ENCODE data around the gene PLCL2. TPM values are rescaled to one million over a fixed set of nuclear protein-coding genes. Genes with fewer than 3 reads are reported as not detected.

Gene PLCL2
- total and polyA plus RNA-seq, 9 donors, result 8.5 to 25.2 (median 11.4) TPM

GRCh38 chr3:16912400-16913263 is 27.9 kb downstream of the PLCL2 start:
- Histone ChIP-seq H3K4me1 (ENCODE audit: control insufficient read depth, insufficient read depth, low read length) (peaks cover 2% of the 10 kb centered on the region), H3K27me3 (ENCODE audit: control insufficient read depth, insufficient read depth, low read length) (no peaks in the 10 kb centered on the region), H3K9me3 (replicated peaks; ENCODE audit: control insufficient read depth, low read depth, low read length) (no peaks in the 10 kb centered on the region), H3K27ac (ENCODE audit: low read length) (no peak overlapping the region), H3K36me3 (ENCODE audit: control insufficient read depth, insufficient read depth, low read length) (no peaks in the 10 kb centered on the region), H3K4me3 (ENCODE audit: low read length) (no peak overlapping the region)
- no peak for DNase-seq
- WGBS (ENCODE audit: insufficient coverage), result 100% methylated on average over 2 of the region's 3 CpGs

- Histone ChIP-seq H3K9me3 (replicated peaks; ENCODE audit: control insufficient read depth, low read depth, low read length) (no peaks in the 10 kb centered on the region), H3K4me1 (ENCODE audit: control insufficient read depth, insufficient read depth, low read length) (peaks cover 2% of the 10 kb centered on the region), H3K27ac (ENCODE audit: low read length) (no peak overlapping the region), H3K36me3 (ENCODE audit: control insufficient read depth, insufficient read depth, low read length) (no peaks in the 10 kb centered on the region), H3K4me3 (ENCODE audit: low read length) (no peak overlapping the region), H3K27me3 (ENCODE audit: control insufficient read depth, insufficient read depth, low read length) (no peaks in the 10 kb centered on the region)
- no CpG with 5 or more reads among the region's 2 CpGs for WGBS (ENCODE audit: insufficient coverage)
- DNase-seq, result no peak
Measured at GRCh38 chr3:16913264-16913580, 28.5 kb downstream of the PLCL2 start.

- Histone ChIP-seq H3K4me1 (ENCODE audit: control insufficient read depth, insufficient read depth, low read length) (no peaks in the 10 kb centered on the region), H3K36me3 (ENCODE audit: control insufficient read depth, insufficient read depth, low read length) (no peaks in the 10 kb centered on the region), H3K4me3 (ENCODE audit: low read length) (no peak overlapping the region), H3K27me3 (ENCODE audit: control insufficient read depth, insufficient read depth, low read length) (no peaks in the 10 kb centered on the region), H3K9me3 (replicated peaks; ENCODE audit: control insufficient read depth, low read depth, low read length) (no peaks in the 10 kb centered on the region), H3K27ac (ENCODE audit: low read length) (no peak overlapping the region)
- WGBS (ENCODE audit: insufficient coverage), result no CpG with 5 or more reads among the region's 5 CpGs
- DNase-seq, result peak; percentile 23
Measured at GRCh38 chr3:16916840-16917239, 32.1 kb downstream of the PLCL2 start.

GRCh38 chr3:16917256-16917935 is 32.6 kb downstream of the PLCL2 start:
- H3K27me3 ChIP-seq (ENCODE audit: control insufficient read depth, insufficient read depth, low read length), result no peaks in the 10 kb centered on the region
- peak overlapping the region; percentile 7 for H3K27ac ChIP-seq (ENCODE audit: low read length)
- no peaks in the 10 kb centered on the region for H3K36me3 ChIP-seq (ENCODE audit: control insufficient read depth, insufficient read depth, low read length)
- no peak overlapping the region for H3K4me3 ChIP-seq (ENCODE audit: low read length)
- DNase-seq, result no peak
- no peaks in the 10 kb centered on the region for H3K9me3 ChIP-seq (replicated peaks; ENCODE audit: control insufficient read depth, low read depth, low read length)
- H3K4me1 ChIP-seq (ENCODE audit: control insufficient read depth, insufficient read depth, low read length), result no peaks in the 10 kb centered on the region

DNA sequence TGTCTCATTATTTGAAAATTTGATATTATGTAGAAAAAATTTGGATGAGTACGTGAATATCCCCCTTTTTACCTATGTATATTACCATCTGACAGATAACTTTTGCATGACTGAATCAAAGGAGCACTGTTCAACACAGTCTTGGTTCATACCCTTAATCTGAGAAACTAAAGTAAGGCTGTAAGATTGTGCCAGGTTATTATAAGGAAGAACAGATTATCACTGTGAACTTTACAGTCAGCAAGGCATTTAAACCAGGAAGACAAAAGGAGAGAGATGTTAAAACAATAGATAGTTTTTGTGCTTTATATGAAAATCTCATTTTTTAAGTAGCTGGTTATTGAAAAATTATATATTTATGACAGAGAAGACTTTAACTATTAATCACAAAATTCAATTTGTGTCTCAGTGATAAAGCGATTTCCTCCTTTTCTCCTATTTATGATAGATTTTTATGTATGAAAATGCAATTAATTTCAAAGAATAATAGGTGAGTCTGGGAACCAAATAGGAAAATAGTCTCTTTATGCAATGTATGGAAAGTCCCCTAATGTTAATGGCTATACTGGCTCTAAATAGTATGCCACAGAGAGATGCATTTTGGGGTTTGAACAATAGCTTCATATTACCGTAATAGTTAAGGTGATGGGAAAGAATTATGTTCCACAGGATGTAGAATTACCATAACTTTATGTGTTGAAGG is 33.4 kb downstream of the PLCL2 start:
- Histone ChIP-seq H3K36me3 (ENCODE audit: control insufficient read depth, insufficient read depth, low read length) (no peaks in the 10 kb centered on the region), H3K9me3 (replicated peaks; ENCODE audit: control insufficient read depth, low read depth, low read length) (no peaks in the 10 kb centered on the region), H3K27ac (ENCODE audit: low read length) (no peak overlapping the region), H3K4me3 (ENCODE audit: low read length) (no peak overlapping the region), H3K27me3 (ENCODE audit: control insufficient read depth, insufficient read depth, low read length) (no peaks in the 10 kb centered on the region), H3K4me1 (ENCODE audit: control insufficient read depth, insufficient read depth, low read length) (no peaks in the 10 kb centered on the region)
- WGBS (ENCODE audit: insufficient coverage), result no CpG with 5 or more reads among the region's 3 CpGs
- no peak for DNase-seq

DNA sequence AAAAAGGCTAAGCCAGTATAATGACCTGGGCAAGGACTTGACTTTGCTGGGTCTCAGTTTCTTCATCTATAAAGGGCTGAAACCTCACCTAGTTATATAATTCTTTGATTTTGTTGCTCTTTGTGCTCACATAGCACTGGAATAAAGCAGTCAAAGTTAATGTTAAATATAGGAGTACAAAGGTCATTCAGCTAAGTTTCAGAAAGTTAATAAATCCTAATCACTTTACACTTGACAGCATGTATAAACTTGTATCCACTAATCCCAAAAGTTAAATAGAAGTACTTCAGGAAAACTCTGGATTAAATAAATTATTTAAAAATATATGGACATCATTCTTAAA is 33.9 kb downstream of the PLCL2 start:
- no peak for DNase-seq
- Histone ChIP-seq H3K27me3 (ENCODE audit: control insufficient read depth, insufficient read depth, low read length) (no peaks in the 10 kb centered on the region), H3K36me3 (ENCODE audit: control insufficient read depth, insufficient read depth, low read length) (no peaks in the 10 kb centered on the region), H3K4me1 (ENCODE audit: control insufficient read depth, insufficient read depth, low read length) (no peaks in the 10 kb centered on the region), H3K4me3 (ENCODE audit: low read length) (no peak overlapping the region), H3K9me3 (replicated peaks; ENCODE audit: control insufficient read depth, low read depth, low read length) (no peaks in the 10 kb centered on the region), H3K27ac (ENCODE audit: low read length) (no peak overlapping the region)

GRCh38 chr3:16923112-16923511 is 38.4 kb downstream of the PLCL2 start:
- H3K27ac ChIP-seq (ENCODE audit: low read length), result no peak overlapping the region
- H3K36me3 ChIP-seq (ENCODE audit: control insufficient read depth, insufficient read depth, low read length), result no peaks in the 10 kb centered on the region
- WGBS (ENCODE audit: insufficient coverage), result 45% methylated on average over 1 of the region's 2 CpGs
- H3K4me1 ChIP-seq (ENCODE audit: control insufficient read depth, insufficient read depth, low read length), result no peaks in the 10 kb centered on the region
- H3K9me3 ChIP-seq (replicated peaks; ENCODE audit: control insufficient read depth, low read depth, low read length), result no peaks in the 10 kb centered on the region
- no peaks in the 10 kb centered on the region for H3K27me3 ChIP-seq (ENCODE audit: control insufficient read depth, insufficient read depth, low read length)
- no peak overlapping the region for H3K4me3 ChIP-seq (ENCODE audit: low read length)
- DNase-seq, result no peak

DNA sequence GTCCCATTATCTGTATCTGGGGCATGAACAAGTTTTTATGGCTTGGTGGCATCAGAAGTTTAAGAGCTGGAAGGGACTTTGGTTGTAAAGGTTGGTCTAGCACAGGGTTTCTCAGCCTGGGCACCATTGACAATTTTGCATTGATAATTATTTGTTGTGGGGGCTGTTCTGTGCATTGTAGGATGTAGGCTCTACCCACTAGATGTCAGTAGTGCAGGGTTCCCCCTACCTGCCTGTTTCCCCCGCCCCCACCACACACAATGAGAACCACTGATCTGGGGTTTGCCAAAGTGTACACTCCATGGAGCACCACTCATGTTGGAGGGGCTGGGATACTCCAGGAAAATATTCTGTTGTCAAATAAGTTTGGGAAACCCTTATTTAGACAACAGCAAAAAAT is 42.7 kb downstream of the PLCL2 start:
- no CpG with 5 or more reads among the region's 1 CpG for WGBS (ENCODE audit: insufficient coverage)
- H3K9me3 ChIP-seq (replicated peaks; ENCODE audit: control insufficient read depth, low read depth, low read length), result no peaks in the 10 kb centered on the region
- H3K27me3 ChIP-seq (ENCODE audit: control insufficient read depth, insufficient read depth, low read length), result no peaks in the 10 kb centered on the region
- no peak for DNase-seq
- no peak overlapping the region for H3K27ac ChIP-seq (ENCODE audit: low read length)
- H3K4me3 ChIP-seq (ENCODE audit: low read length), result no peak overlapping the region
- H3K4me1 ChIP-seq (ENCODE audit: control insufficient read depth, insufficient read depth, low read length), result no peaks in the 10 kb centered on the region
- no peaks in the 10 kb centered on the region for H3K36me3 ChIP-seq (ENCODE audit: control insufficient read depth, insufficient read depth, low read length)

DNA sequence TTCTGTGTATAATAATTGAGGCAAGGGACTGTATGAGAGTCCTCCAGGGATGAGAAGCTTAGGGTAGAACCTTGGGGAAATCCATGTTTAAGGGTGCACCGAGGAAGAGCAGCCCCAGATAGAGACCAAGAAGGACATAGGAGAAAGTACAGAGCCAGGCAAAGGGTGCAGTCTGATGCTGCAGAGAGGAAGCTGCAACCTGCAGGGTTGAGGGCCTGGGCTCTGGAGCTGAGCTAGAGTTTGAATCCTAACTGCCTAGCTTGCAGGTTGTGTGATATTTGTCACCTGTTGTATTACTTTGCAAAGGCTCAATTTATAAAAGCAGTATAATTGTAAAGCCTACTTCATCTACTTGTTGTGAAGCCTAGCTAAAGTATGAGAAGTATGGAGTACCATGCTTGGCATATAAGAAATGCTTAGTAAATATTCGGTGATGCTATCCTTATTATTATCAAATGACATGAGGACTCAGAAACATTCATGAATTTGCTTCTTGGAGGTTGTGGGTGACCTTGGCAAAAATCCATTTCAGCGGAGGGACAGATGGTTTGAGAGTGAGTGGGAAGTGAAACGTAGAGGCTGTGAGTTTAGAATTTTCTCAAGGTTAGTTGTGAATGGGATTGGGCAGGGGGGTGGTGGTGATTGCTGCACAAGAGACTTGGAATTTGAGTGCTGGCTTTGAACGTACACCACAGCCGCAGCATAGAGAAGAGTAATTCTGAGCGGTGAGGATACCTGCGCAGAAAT is 43.8 kb downstream of the PLCL2 start:
- Histone ChIP-seq H3K4me3 (ENCODE audit: low read length) (no peak overlapping the region), H3K27ac (ENCODE audit: low read length) (no peak overlapping the region), H3K4me1 (ENCODE audit: control insufficient read depth, insufficient read depth, low read length) (no peaks in the 10 kb centered on the region), H3K9me3 (replicated peaks; ENCODE audit: control insufficient read depth, low read depth, low read length) (no peaks in the 10 kb centered on the region), H3K36me3 (ENCODE audit: control insufficient read depth, insufficient read depth, low read length) (no peaks in the 10 kb centered on the region), H3K27me3 (ENCODE audit: control insufficient read depth, insufficient read depth, low read length) (no peaks in the 10 kb centered on the region)
- DNase-seq, result peak; percentile 49
- 46% methylated on average over 3 of the region's 8 CpGs for WGBS (ENCODE audit: insufficient coverage)

GRCh38 chr3:16929311-16929710 is 44.6 kb downstream of the PLCL2 start:
- Histone ChIP-seq H3K4me1 (ENCODE audit: control insufficient read depth, insufficient read depth, low read length) (no peaks in the 10 kb centered on the region), H3K36me3 (ENCODE audit: control insufficient read depth, insufficient read depth, low read length) (no peaks in the 10 kb centered on the region), H3K27ac (ENCODE audit: low read length) (no peak overlapping the region), H3K9me3 (replicated peaks; ENCODE audit: control insufficient read depth, low read depth, low read length) (no peaks in the 10 kb centered on the region), H3K4me3 (ENCODE audit: low read length) (no peak overlapping the region), H3K27me3 (ENCODE audit: control insufficient read depth, insufficient read depth, low read length) (no peaks in the 10 kb centered on the region)
- peak; percentile 57 for DNase-seq
- WGBS (ENCODE audit: insufficient coverage), result 80% methylated on average over 1 of the region's 2 CpGs

All from muscle of leg (tissue), 11 donors.